CD4-positive, alpha-beta T cell treated with Interleukin-17A for 1 hour (primary cell): Measurements from ENCODE around the gene NUP214.
"Not testable (repeated sequence)": the region's sequence is repeated elsewhere in the genome, so short reads cannot be mapped to it uniquely, and the experiment has no call there.

Source experiments
- DNase-seq: peaks from one replicate; pipeline ENCODE4 v3.0.0-alpha.2; 2020

NUP214 gene

GRCh38 chr9:131116281-131117120 lies 8.9 kb upstream of the NUP214 start:
- no peak for DNase-seq

DNA sequence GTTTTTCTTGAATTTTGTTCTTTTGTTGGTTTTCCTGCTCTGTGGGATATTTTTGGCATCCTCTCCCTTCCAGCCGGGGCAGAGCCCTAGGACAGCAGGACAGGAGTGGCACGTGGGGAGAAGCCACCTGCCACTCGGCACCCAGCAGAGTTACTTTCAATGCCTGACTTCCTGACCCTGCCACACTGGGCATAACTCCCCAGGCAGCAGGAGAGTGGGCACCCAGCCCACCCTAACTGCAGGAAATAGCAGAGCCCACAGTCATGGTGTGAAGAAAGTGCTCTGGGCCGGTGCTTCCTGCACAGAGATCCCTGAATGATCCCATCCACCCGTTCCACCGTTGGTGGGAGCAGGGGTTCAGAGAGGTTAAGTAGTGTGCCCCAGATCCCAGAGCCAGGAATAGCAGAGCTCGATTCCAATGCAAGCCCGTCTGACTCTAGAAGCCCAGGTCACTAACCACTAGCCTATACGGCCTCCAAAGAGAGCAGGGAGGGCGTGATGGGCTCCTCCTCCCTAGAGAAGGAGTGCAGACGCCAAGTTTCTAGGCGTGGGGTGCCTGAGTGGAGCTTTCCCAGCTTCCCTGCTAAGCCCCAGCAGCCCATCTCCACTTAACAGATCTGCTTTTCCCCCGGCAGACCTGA lies 8.1 kb upstream of the NUP214 start:
- no peak for DNase-seq

DNA sequence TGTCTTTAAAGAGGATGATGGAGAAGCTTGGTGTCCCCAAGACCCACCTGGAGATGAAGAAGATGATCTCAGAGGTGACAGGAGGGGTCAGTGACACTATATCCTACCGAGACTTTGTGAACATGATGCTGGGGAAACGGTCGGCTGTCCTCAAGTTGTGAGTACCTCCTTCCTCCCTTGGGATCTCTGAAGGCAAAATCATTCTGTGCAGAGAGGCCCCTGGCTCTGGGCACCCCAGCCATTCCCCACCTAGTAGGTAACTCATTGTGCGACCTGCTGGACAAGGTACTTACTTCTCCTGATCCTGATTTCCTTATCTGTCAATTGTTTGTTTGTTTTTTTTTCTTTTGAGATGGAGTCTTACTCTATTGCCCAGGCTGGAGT lies 7.6 kb upstream of the NUP214 start:
- DNase-seq: no peak

GRCh38 chr9:131119600-131119999 lies 5.8 kb upstream of the NUP214 start:
- no peak for DNase-seq

DNA sequence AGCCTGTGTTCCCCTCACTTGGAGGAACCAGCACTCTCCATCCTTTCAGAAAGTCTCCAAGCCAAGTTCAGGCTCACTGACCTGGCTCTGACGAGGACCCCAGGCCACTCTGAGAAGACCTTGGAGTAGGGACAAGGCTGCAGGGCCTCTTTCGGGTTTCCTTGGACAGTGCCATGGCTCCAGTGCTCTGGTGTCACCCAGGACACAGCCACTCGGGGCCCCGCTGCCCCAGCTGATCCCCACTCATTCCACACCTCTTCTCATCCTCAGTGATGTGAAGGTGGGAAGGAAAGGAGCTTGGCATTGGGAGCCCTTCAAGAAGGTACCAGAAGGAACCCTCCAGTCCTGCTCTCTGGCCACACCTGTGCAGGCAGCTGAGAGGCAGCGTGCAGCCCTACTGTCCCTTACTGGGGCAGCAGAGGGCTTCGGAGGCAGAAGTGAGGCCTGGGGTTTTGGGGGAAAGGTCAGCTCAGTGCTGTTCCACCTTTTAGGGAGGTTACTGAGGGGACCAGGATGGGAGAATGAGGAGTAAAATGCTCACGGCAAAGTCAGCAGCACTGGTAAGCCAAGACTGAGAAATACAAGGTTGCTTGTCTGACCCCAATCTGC lies 4.7 kb upstream of the NUP214 start:
- DNase-seq: no peak

- DNase-seq: no peak
Observed at GRCh38 chr9:131121346-131121745, 4.0 kb upstream of the NUP214 start.

GRCh38 chr9:131122158-131122557 lies 3.2 kb upstream of the NUP214 start:
- no peak for DNase-seq

DNA sequence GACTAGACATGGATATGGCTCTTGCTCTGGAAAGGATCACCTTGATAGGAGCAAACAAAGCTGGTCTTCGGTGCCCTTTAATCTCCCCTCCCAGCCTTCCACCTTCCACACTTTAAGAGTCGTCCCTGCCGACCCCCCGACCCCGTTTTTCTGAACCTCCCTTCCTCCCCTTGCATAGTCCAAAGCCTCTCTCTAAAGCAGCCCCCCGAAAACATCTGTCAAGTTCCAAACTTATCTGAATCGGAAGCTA lies 423 bp upstream of the NUP214 start:
- DNase-seq: no peak

- DNase-seq: no peak
Observed at GRCh38 chr9:131126059-131126426, 657 bp downstream of the NUP214 start.

GRCh38 chr9:131129183-131129582 lies 3.8 kb downstream of the NUP214 start:
- no peak for DNase-seq

GRCh38 chr9:131138676-131139075 lies 13.3 kb downstream of the NUP214 start:
- DNase-seq: no peak

- DNase-seq: no peak
Observed at GRCh38 chr9:131140112-131140511, 14.7 kb downstream of the NUP214 start.

DNA sequence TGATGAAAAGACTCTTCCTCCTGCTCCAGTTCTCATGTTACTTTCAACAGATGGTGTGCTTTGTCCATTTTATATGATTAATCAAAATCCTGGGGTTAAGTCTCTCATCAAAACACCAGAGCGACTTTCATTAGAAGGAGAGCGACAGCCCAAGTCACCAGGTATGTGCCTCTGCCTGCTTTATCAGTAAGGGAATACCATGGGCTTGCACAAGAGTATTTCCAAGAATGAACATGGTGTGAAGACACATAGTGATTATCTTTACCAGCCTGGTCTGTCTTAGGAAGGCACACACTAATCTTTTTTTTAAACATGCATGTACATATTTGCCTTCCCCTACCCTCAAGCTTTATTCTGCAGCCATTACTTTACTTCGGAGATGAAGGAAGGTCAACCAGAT lies 15.2 kb downstream of the NUP214 start:
- no peak for DNase-seq

DNA sequence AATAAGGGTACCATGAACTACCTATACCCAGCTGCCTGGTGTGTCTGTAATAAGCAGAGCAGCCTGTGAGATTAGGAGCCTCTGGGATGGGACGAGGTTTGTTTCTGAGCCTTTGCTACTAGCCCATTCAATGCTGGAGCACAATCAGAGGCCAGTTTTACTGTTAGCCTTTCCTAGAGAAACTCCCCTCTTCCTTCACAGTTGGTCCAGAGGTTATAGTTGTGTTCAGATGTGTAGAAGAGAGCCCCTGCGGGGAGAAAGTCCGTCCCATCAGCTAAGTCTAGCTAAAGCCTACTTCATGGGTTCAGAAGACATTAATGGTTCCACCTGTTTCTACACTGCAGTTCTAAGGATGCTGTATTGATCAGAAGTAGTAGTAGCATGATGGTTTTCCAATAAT lies 16.8 kb downstream of the NUP214 start:
- DNase-seq: no peak

DNA sequence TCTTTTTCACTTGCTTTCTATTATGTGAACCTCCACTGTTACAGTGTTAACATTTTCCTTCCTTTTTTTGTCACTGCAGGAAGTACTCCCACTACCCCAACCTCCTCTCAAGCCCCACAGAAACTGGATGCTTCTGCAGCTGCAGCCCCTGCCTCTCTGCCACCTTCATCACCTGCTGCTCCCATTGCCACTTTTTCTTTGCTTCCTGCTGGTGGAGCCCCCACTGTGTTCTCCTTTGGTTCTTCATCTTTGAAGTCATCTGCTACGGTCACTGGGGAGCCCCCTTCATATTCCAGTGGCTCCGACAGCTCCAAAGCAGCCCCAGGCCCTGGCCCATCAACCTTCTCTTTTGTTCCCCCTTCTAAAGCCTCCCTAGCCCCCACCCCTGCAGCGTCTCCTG lies 18.8 kb downstream of the NUP214 start:
- DNase-seq: no peak

GRCh38 chr9:131145245-131145644 lies 19.9 kb downstream of the NUP214 start:
- no peak for DNase-seq

DNA sequence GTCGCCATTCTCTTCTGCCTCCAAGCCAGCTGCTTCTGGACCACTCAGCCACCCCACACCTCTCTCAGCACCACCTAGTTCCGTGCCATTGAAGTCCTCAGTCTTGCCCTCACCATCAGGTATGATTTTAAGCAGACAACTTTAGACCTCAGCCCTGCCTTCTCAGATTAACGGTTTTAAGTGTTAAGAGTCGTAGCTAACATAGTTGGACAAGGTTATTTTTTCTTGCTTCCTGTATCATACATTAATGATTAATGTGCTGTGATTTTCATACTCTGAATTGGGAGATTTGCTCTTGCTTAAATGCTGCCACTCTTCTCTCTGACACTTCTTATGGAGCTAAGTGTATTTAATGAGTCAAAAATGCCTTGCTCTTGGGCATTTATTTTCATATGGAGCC lies 20.8 kb downstream of the NUP214 start:
- DNase-seq: no peak

DNA sequence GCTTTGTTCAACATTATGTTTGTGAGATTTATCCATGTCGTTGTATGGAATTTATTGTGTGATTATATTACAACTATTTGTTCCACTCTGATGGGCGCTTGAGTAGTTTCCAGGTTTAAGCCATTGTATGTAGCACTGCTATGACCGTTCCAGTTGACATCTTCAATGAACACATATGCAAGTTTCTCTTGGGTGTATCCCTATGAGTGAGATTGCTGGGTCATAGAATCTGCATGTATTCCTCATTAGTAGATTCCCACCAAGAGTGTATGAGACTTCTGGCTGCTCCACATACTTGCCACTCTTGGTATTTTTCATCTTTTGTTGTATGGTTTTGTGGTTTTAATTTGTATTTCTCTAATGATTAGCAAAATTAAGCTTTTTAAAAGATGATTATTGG lies 22.9 kb downstream of the NUP214 start:
- no peak for DNase-seq

DNA sequence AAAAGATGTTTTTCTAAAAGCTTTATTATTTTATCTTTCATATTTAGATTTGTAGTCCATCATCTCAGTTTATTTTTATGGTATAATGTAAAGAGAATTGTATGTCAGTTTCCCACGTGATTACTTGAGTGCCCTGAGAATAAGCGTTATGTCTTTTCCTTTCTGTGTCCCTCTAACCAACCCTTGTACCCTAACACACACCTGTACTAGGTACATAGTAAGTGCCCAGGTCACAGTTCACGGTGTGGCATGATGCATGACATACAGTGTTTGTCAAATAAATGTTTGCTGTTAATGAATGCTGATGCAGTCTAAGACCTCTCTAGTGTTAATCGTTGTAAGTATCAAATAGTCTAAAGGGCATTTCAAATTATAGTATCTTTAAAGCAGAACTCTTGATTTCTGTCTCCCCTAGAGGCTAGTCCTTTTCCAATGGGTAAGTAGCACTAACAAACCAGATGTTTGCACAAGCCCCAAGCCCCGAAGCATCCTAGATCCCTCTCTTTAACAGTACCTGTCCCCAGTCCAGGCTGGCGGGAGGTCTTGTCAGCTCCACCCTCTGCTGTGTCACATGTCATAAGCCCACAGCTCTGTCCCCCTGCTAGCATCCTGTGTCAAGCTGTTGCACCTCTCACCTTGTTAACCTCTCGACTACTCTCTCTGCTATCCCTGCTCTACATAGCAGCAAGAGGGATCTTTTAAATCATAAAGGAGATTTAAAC lies 23.7 kb downstream of the NUP214 start:
- DNase-seq: no peak

DNA sequence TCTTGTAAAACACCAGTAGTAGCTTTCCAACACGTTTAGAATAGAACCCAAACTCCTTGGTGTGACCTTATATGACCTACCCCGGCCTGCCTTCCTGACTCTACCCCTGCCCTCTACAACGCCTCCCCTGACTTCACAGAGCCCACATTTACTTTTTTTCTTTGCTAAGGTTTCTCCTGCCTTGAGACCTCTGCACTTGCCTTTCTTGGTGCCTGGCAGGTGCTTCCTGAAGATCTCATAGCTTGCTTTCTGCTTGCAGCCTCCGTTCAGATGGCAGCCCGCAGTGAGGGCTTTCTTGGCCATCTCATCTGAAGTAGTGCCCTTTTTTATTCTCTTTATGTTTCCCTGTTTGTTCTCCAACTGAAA lies 24.3 kb downstream of the NUP214 start:
- DNase-seq: no peak

- DNase-seq: no peak
Observed at GRCh38 chr9:131153595-131153994, 28.2 kb downstream of the NUP214 start.

- DNase-seq: not testable (repeated sequence)
Observed at GRCh38 chr9:131158673-131159072, 33.3 kb downstream of the NUP214 start.

DNA sequence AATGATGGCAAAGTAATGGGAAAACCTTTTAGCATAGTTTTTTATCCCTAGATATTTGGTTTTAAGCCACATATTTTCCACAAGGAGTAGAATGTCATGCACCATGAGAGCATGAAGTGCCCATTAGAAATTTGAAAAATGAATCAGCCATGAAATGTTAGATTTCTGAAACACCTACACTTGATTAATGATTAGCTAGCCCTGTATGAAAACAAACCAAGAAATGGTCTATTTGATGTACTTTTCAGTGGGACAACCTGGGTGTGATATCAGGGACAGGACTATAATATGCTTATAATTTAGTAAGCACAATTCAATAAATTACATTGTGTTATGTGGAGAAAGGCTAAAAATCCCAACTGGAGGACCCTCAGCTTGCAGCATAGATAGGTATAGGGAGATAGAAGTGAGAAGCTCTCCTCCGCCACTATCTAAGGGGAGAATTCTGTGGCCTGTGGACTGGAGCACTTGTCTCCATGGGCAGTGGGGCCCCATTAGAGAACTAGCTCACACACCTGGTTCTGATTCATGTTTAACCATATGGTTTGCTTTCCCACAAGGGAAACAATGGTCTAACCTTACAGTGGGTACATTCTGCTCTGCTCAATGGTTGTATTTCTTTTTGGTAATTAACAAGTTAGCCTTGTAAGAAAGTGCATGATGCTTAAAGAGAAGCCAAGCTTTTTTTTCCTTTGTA lies 35.2 kb downstream of the NUP214 start:
- DNase-seq: no peak
